HG03097 (cell line): ENCODE results near the gene PLXDC1.

Experiments used
- ATAC-seq: cut with Tn5 transposase; IDR thresholded peaks from one replicate; pipeline ENCODE4 v1.9.1; 2021; ENCODE audit not compliant: unreplicated experiment, low FRiP score

The PLXDC1 gene

GRCh38 chr17:39018267-39019134 is 132.9 kb downstream of the PLXDC1 start:
- ATAC-seq: no peak

- ATAC-seq: no peak
These were observed 135.0 kb downstream of the PLXDC1 start for GRCh38 chr17:39016193-39017153.

GRCh38 chr17:39015546-39015935 is 135.9 kb downstream of the PLXDC1 start:
- ATAC-seq: no peak

GRCh38 chr17:39014795-39015545 is 136.5 kb downstream of the PLXDC1 start:
- ATAC-seq: no peak

- no peak for ATAC-seq
These were observed 137.2 kb downstream of the PLXDC1 start for GRCh38 chr17:39014044-39014794.
